Renal pelvis (tissue), 12 donors: ENCODE measurements around the gene PRPF6. TPM values are rescaled to one million over a fixed set of nuclear protein-coding genes. Genes with fewer than 3 reads are reported as not detected.
A peak's percentile ranks its signal among the peaks of the same experiment; 100 is the strongest.

Source experiments
- DNase-seq: peaks from one replicate; pipeline ENCODE4 v3.0.0-alpha.2; 2013
- long read RNA-seq, 16 experiments: transcript quantifications; one replicate each; lab custom pipeline, GENCODE V29; 2026
- polyA plus RNA-seq, 3 donors: library from polyadenylated mRNA; unstranded; fragments of 120-200 nt; gene quantifications; one replicate each; pipeline ENCODE4 v1.2.1, GENCODE V29; 2013; ENCODE audit not compliant: insufficient read length in 3 of 3

PRPF6 gene, protein sequence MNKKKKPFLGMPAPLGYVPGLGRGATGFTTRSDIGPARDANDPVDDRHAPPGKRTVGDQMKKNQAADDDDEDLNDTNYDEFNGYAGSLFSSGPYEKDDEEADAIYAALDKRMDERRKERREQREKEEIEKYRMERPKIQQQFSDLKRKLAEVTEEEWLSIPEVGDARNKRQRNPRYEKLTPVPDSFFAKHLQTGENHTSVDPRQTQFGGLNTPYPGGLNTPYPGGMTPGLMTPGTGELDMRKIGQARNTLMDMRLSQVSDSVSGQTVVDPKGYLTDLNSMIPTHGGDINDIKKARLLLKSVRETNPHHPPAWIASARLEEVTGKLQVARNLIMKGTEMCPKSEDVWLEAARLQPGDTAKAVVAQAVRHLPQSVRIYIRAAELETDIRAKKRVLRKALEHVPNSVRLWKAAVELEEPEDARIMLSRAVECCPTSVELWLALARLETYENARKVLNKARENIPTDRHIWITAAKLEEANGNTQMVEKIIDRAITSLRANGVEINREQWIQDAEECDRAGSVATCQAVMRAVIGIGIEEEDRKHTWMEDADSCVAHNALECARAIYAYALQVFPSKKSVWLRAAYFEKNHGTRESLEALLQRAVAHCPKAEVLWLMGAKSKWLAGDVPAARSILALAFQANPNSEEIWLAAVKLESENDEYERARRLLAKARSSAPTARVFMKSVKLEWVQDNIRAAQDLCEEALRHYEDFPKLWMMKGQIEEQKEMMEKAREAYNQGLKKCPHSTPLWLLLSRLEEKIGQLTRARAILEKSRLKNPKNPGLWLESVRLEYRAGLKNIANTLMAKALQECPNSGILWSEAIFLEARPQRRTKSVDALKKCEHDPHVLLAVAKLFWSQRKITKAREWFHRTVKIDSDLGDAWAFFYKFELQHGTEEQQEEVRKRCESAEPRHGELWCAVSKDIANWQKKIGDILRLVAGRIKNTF
- 10 to 100 TPM; 87.4 to 97.2 (median 92.1) TPM for polyA plus RNA-seq
- long read RNA-seq, donor 1, transcript PRPF6-201 (21 exons, 3,044 nt), result major isoform, 17 of 40 reads
- long read RNA-seq, donor 1, partial matches to known transcripts, result 23 of 40 reads
- long read RNA-seq, donor 1, other reads (novel, unspliced or antisense), result 0 of 40 reads
- long read RNA-seq, donor 2, transcript PRPF6-201 (21 exons, 3,044 nt), result major isoform, 15 of 23 reads
- long read RNA-seq, donor 2, partial matches to known transcripts, result 8 of 23 reads
- long read RNA-seq, donor 2, other reads (novel, unspliced or antisense), result 0 of 23 reads
- long read RNA-seq, donor 3, transcript PRPF6-201 (21 exons, 3,044 nt), result major isoform, 19 of 43 reads
- long read RNA-seq, donor 3, partial matches to known transcripts, result 24 of 43 reads
- long read RNA-seq, donor 3, other reads (novel, unspliced or antisense), result 0 of 43 reads
- long read RNA-seq, donor 4, transcript PRPF6-201 (21 exons, 3,044 nt), result major isoform, 19 of 40 reads
- long read RNA-seq, donor 4, partial matches to known transcripts, result 21 of 40 reads
- long read RNA-seq, donor 4, other reads (novel, unspliced or antisense), result 0 of 40 reads
- long read RNA-seq, donor 5, transcript PRPF6-201 (21 exons, 3,044 nt), result major isoform, 7 of 32 reads
- long read RNA-seq, donor 5, partial matches to known transcripts, result 25 of 32 reads
- long read RNA-seq, donor 5, other reads (novel, unspliced or antisense), result 0 of 32 reads
- long read RNA-seq, donor 6, transcript PRPF6-201 (21 exons, 3,044 nt), result major isoform, 16 of 45 reads
- long read RNA-seq, donor 6, partial matches to known transcripts, result 29 of 45 reads
- long read RNA-seq, donor 6, other reads (novel, unspliced or antisense), result 0 of 45 reads
- long read RNA-seq, donor 7, transcript PRPF6-201 (21 exons, 3,044 nt), result major isoform, 19 of 80 reads
- long read RNA-seq, donor 7, partial matches to known transcripts, result 61 of 80 reads
- long read RNA-seq, donor 7, other reads (novel, unspliced or antisense), result 0 of 80 reads
- long read RNA-seq, donor 8, transcript PRPF6-201 (21 exons, 3,044 nt), result major isoform, 6 of 12 reads
- long read RNA-seq, donor 8, partial matches to known transcripts, result 6 of 12 reads
- long read RNA-seq, donor 8, other reads (novel, unspliced or antisense), result 0 of 12 reads
- long read RNA-seq, donor 9, transcript PRPF6-201 (21 exons, 3,044 nt), result major isoform, 21 of 65 reads
- long read RNA-seq, donor 9, partial matches to known transcripts, result 44 of 65 reads
- long read RNA-seq, donor 9, other reads (novel, unspliced or antisense), result 0 of 65 reads
- long read RNA-seq, donor 10, transcript PRPF6-201 (21 exons, 3,044 nt), result major isoform, 9 of 56 reads
- long read RNA-seq, donor 10, partial matches to known transcripts, result 47 of 56 reads
- long read RNA-seq, donor 10, other reads (novel, unspliced or antisense), result 0 of 56 reads
- long read RNA-seq, donor 11, transcript PRPF6-201 (21 exons, 3,044 nt), result major isoform, 10 of 44 reads
- long read RNA-seq, donor 11, partial matches to known transcripts, result 34 of 44 reads
- long read RNA-seq, donor 11, other reads (novel, unspliced or antisense), result 0 of 44 reads
- long read RNA-seq, donor 12, transcript PRPF6-201 (21 exons, 3,044 nt), result major isoform, 21 of 66 reads
- long read RNA-seq, donor 12, partial matches to known transcripts, result 45 of 66 reads
- long read RNA-seq, donor 12, other reads (novel, unspliced or antisense), result 0 of 66 reads
- long read RNA-seq, donor 13, transcript PRPF6-201 (21 exons, 3,044 nt), result major isoform, 8 of 20 reads
- long read RNA-seq, donor 13, partial matches to known transcripts, result 12 of 20 reads
- long read RNA-seq, donor 13, other reads (novel, unspliced or antisense), result 0 of 20 reads
- long read RNA-seq, donor 14, transcript PRPF6-201 (21 exons, 3,044 nt), result major isoform, 18 of 137 reads
- long read RNA-seq, donor 14, partial matches to known transcripts, result 119 of 137 reads
- long read RNA-seq, donor 14, other reads (novel, unspliced or antisense), result 0 of 137 reads
- long read RNA-seq, donor 15, transcript PRPF6-201 (21 exons, 3,044 nt), result major isoform, 20 of 57 reads
- long read RNA-seq, donor 15, partial matches to known transcripts, result 37 of 57 reads
- long read RNA-seq, donor 15, other reads (novel, unspliced or antisense), result 0 of 57 reads
- long read RNA-seq, donor 16, transcript PRPF6-201 (21 exons, 3,044 nt), result major isoform, 14 of 51 reads
- long read RNA-seq, donor 16, partial matches to known transcripts, result 37 of 51 reads
- long read RNA-seq, donor 16, other reads (novel, unspliced or antisense), result 0 of 51 reads

DNA sequence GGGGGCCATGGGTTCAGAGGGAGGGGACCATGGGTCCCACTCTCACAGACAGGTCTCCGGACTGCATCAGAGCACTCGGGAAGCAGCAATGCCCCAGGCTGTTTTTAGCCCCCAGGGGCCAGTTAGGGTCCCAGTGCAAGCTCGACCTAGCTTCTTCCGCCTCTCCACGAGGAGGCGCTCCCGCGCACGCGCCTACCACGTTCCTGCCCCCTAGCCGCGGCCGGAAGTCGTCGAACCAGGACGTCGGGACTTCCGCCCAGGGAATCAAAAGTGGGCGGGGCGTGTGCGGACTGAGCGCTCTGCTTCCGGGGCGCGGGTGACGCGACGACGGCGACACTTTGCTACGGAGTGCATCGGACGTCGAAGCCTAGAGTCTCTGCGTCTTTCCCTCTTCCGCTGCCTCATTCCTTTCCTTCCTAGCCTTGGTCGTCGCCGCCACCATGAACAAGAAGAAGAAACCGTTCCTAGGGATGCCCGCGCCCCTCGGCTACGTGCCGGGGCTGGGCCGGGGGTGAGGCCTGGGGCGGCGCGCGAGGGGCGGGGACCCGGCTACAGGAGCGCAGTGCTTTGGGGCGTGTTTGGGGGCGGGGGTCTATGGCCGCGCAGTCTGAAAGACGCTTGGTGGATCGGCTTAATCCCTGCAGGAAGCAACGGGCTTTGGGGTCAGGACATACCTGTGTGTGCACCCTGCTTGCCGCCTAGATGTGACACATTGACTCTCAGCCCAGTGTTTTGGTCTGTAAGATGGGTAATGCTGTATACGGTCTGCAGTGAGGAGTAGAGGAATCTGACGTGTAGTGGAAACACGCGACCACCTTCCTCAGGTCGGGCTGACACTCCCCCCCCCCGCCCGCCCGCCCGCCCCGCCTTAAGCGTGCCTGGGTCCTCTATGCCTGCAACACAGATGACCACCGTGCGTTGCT is at the start of gene PRPF6:
TSS of gene PRPF6 (plus strand) at position 327 of the 923 bp plus-strand sequence. CDS start at position 441, 114 bp downstream.
- DNase-seq, result peak; percentile 96

DNA sequence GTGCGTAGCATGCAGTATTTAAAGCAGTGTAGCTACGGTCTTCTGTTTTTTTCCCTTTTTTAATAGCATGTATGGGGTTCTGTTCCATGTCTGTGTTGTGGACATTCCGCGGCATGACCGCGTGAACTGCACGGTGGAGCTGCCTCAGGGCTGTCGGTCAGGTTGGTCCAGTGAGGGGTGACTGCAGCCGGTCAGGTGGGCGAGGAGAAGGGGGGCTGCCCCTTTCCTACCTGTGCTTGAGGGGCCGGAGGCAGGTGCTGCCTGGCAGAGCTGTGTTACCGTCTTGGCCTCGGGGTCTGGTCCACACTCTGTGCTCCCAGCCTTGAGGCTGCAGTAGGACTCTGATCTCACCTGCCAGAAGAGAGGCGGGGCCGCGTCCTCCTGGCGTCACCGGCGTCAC is 49.2 kb upstream of the PRPF6 start:
- DNase-seq, result no peak

DNA sequence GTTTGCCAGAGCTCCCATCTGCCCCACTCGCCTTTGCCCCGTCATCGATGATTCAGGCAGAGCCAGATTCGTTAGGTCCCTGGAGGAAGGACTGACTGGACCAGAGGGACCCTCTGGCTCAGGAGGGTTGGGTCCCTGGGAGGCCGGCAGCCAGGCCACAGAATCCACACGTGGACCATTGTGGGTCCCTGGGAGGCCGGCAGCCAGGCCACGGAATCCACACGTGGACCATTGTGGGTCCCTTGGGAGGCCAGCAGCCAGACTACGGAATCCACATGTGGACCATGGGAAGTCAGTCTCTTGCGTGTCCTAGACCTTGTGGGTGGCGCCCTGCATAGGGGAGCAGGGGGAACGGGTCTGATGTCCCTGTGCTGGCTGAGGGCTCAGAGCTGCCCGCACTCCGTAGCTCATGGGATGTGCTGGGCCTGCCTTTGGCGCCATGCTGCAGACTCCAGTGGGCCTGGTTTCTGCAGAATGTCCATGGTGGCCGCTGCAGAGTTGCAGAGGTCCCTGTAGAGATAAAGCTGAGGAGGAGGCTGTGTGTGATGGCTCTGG is 48.2 kb upstream of the PRPF6 start:
- no peak for DNase-seq

DNA sequence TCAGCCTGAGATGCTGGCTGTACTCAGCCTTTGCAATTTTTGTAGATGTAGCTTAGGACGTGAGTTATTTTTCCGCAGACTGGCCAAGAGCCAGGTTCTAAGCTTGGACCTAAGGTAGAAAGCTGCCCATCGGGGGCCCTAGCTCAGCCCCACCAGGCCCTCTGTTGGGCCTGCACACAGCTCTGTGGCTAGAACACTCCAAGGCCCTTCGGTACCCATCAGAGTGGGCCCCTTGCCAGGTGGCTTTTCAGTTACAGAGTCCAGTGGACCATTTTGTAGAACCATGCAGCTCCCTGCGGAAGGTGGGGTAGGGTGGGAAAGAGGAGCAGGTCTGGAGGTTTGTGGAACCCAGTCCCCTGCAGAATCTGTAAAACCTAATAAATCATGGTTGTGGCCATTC is 47.3 kb upstream of the PRPF6 start:
- no peak for DNase-seq

DNA sequence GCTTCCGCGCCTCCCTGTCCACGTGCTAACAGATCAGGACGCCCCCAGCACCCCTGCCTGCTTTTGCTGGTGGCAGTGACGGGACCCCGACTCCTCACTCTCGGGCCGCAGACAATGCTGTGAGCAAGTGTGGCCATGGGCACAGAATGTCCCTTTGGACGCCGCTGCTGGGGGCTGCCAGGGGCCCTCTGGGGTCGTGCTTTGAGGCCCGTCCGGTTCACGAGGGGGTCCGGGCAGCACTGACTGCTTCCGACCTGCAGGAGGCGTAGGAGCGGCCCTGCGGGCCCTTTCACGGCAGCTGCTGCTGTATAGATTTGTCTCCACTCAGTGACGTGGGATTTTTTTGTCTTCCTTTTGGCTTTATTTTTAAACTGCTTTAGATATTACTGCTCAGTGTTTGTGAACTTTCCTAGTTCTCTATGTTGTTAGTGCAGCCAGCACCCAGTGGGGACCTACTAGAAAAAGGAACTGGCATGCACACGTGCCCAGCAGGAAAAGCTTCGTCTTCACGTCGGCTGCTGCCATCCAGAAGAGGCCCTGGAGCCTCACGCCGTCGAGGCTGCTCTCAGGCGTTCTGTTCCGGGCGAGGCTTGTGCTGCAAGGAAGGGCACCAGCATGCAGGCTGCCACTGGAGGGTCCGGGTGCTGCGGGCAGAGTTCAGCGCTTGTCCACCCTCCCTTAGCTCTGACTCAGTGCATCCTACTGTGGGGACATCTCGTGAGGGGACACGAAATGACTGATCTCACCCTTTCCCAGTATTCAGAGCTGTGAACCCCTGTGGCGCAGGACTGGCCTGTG is 46.5 kb upstream of the PRPF6 start:
- DNase-seq, result no peak

GRCh38 chr20:63935447-63935846 is 45.5 kb upstream of the PRPF6 start:
- no peak for DNase-seq

- DNase-seq, result no peak
Measured at GRCh38 chr20:63937596-63937995, 43.3 kb upstream of the PRPF6 start.

- no peak for DNase-seq
Measured at GRCh38 chr20:63939061-63939935, 41.6 kb upstream of the PRPF6 start.

GRCh38 chr20:63940071-63940471 is 40.9 kb upstream of the PRPF6 start:
- DNase-seq, result no peak

DNA sequence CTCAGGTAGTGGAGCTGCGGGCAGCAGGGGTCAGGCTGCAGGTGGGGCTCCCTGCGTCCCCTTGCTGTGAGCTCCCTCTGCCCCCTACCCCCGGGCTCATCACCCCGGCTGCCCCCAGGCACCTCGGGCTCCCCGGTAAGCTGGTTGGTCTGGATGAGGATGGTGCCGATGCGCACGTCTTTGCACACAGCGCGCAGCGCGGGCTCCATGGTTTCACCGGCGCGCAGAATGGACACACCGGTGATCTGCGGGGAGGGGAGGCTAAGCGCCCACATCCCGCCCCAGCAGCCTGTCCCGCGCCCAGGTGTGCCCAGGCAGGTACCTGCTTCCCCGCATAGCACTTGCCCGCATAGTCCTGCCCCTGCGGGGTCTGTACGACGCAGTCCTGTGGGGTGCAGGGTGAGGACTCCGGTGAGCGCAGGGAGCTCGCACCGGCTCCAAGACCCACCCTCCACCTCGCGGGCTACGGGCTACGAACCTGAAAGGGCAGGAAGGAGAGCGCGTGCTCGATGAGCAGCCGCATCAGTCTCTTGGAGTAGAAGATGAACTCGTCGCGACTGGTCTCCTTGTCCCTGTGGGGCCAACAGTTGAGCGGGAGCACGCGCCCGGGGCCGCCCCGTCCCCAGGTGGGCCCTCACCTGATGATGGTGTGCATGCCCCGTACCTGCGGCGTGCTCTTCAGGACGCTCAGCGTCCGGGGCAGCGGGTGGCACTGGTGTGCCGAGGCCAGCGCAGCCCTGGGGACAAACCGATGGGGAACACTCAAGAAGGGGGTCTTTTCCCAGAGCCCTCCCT is 40.3 kb upstream of the PRPF6 start:
- no peak for DNase-seq

DNA sequence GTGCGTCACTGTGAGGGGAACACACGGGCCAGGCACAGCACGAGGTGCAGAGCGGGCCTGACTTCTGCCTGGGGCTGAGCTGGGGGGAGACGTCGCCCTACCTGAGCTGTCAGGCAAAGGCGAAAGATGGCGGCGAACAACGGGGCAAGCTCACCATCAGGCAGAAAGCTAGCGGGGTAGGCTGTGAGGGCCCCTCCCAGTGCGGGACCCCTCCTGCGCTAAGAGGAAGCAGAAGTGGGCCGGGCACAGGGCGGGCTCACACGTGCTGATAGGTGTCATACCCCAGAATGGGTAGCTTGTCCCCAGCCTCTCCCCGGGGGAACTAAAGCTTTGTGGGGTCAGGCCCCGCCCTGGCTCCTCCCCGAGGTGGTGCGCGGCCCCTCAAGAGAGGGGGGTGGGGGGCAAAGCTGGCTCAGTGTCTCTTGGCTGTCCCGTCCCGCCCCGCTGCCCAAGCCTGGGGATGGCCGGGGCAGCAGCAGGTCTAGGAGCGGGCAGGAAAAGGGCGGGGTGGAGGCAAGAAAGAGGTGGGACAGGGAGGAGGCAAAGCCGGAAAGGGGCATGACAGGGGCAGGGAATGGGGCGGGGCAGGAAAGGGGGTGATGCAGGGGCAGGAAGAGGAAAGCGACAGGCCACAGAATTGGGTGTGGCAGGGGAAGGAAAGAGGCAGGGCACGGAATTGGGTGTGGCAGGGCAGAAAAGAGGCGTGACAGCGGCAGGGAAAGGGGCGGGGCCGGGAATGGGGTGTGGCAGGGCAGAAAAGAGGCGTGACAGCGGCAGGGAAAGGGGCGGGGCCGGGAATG is 39.5 kb upstream of the PRPF6 start:
- no peak for DNase-seq

- no peak for DNase-seq
Measured at GRCh38 chr20:63942250-63942951, 38.5 kb upstream of the PRPF6 start.
